ENCODE measurements around the gene MTUS2. TPM values are rescaled to one million over a fixed set of nuclear protein-coding genes. Genes with fewer than 3 reads are reported as not detected.

MTUS2 gene
- total and polyA plus RNA-seq, 2 of the 8 experiments (the other 6 are each of a cell fraction or from before 2014, with no cell fraction given), result 0.18 to 0.80 TPM

GRCh38 chr13:29540334-29540733, 720.2 kb downstream of the MTUS2 start (continued):
- TF ChIP-seq CHD7 (IDR thresholded peaks at IDR 0.05; ENCODE audit: insufficient replicate concordance, low read length) (no peak), YY1 (IDR thresholded peaks at IDR 0.05; ENCODE audit: low read depth, low read length) (peak; percentile 38; the same call in 1 of the 2 replicates)
